Measurements from ENCODE around the gene ADM2. TPM values are rescaled to one million over a fixed set of nuclear protein-coding genes. Genes with fewer than 3 reads are reported as not detected.
A peak's percentile ranks its signal among the peaks of the same experiment; 100 is the strongest.

ADM2 gene
- total RNA-seq, 1 donor, result 9.4 TPM

- Histone ChIP-seq H3K36me3 (ENCODE audit: insufficient read depth, low read length) (no peaks in the 10 kb centered on the region), H3K27me3 (ENCODE audit: insufficient read depth, low read length) (no peaks in the 10 kb centered on the region), H3K79me2 (ENCODE audit: insufficient read depth, low read length) (peaks cover 65% of the 10 kb centered on the region), H4K20me1 (ENCODE audit: insufficient read depth, low read length) (peaks cover 60% of the 10 kb centered on the region), H3K27ac (ENCODE audit: low read depth, low read length) (peak overlapping the region; percentile 63), H3K4me1 (ENCODE audit: insufficient read depth, low read length) (peaks cover 18% of the 10 kb centered on the region), H3K9me3 (ENCODE audit: low read depth, low read length) (no peaks in the 10 kb centered on the region), H2AFZ (ENCODE audit: low read length) (no peak overlapping the region), H3K4me2 (ENCODE audit: insufficient read depth, low read length) (peak overlapping the region; percentile 94), H3K4me3 (ENCODE audit: insufficient read depth, low read length) (no peak overlapping the region)
- no peak for DNase-seq (ENCODE audit: insufficient read length, low spot score, missing footprints)
- TF ChIP-seq, protein P1, sequence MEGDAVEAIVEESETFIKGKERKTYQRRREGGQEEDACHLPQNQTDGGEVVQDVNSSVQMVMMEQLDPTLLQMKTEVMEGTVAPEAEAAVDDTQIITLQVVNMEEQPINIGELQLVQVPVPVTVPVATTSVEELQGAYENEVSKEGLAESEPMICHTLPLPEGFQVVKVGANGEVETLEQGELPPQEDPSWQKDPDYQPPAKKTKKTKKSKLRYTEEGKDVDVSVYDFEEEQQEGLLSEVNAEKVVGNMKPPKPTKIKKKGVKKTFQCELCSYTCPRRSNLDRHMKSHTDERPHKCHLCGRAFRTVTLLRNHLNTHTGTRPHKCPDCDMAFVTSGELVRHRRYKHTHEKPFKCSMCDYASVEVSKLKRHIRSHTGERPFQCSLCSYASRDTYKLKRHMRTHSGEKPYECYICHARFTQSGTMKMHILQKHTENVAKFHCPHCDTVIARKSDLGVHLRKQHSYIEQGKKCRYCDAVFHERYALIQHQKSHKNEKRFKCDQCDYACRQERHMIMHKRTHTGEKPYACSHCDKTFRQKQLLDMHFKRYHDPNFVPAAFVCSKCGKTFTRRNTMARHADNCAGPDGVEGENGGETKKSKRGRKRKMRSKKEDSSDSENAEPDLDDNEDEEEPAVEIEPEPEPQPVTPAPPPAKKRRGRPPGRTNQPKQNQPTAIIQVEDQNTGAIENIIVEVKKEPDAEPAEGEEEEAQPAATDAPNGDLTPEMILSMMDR (IDR thresholded peaks at IDR 0.05; ENCODE audit: extremely low read depth, low read depth, low read length), result peak; percentile 20
Measured at GRCh38 chr22:50473088-50473487, 8.3 kb upstream of the ADM2 start.

- Histone ChIP-seq H3K36me3 (ENCODE audit: insufficient read depth, low read length) (no peaks in the 10 kb centered on the region), H3K79me2 (ENCODE audit: insufficient read depth, low read length) (peaks cover 55% of the 10 kb centered on the region), H2AFZ (ENCODE audit: low read length) (peak overlapping the region; percentile 47), H4K20me1 (ENCODE audit: insufficient read depth, low read length) (peaks cover 52% of the 10 kb centered on the region), H3K4me2 (ENCODE audit: insufficient read depth, low read length) (peak overlapping the region; percentile 94), H3K9me3 (ENCODE audit: low read depth, low read length) (no peaks in the 10 kb centered on the region), H3K4me3 (ENCODE audit: insufficient read depth, low read length) (peak overlapping the region; percentile 81), H3K4me1 (ENCODE audit: insufficient read depth, low read length) (peaks cover 18% of the 10 kb centered on the region), H3K27ac (ENCODE audit: low read depth, low read length) (peak overlapping the region; percentile 63), H3K27me3 (ENCODE audit: insufficient read depth, low read length) (no peaks in the 10 kb centered on the region)
- peak; percentile 99 for DNase-seq (ENCODE audit: insufficient read length, low spot score, missing footprints)
- TF ChIP-seq, protein P1 (IDR thresholded peaks at IDR 0.05; ENCODE audit: extremely low read depth, low read depth, low read length), result no peak
Measured at GRCh38 chr22:50473855-50474671, 7.3 kb upstream of the ADM2 start.

DNA sequence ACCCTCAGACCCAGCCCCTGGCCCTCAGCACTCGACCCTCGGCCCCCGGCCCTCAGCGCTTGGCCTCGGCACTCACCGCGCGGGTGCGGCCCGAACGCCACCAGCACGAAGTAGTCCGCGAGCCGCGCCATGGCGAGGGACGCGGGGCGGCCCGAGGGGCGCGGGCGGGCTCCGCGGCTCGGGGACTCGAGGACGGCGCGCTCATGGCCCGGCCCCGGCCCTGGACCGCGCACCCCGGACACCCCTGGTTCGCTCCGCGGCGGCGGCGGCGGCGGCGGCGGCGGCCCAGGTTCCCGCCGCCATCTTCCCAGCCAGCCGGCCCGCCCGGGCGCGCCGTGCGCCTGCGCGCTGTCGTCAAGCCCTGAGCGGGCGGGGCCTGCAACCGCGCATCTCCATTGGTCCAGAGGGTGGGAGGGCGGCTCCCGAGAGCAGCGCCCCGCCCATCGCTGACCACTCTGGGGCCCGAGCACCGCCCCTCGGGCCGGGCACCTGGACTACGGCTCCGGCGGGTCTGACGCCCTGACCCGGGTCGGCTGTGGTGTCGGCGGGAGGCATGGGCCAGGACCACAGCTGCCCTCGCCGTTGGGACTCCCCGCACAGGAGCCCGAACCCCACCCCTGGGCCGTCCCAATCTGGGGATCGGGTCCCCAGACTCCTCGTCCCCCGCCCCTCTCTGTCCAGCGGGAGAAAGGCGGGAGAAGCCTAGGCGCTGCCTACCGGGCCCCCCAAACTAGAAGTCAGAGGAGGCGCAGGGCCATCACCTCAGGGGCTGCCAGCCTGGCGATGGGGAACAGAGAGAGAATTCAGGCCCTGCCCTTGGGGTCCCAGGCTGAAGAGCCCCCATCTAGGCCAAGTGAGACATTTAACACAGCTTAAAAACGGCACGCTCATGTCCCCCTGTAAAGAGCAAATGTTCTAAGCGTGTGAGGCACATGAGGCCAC, 6.4 kb upstream of the ADM2 start, which contains the start of gene SBF1:
Gene SBF1 (minus strand): TSS at position 326 of the 942 bp plus-strand sequence. CDS start 195 bp downstream, at position 131.
- TF ChIP-seq, protein P1 (IDR thresholded peaks at IDR 0.05; ENCODE audit: extremely low read depth, low read depth, low read length), result no peak
- Histone ChIP-seq H3K27ac (ENCODE audit: low read depth, low read length) (peak within 1 kb of the TSS; percentile 63), H4K20me1 (ENCODE audit: insufficient read depth, low read length) (peaks cover 42% of the 10 kb centered on the region), H3K79me2 (ENCODE audit: insufficient read depth, low read length) (peaks cover 46% of the 10 kb centered on the region), H3K27me3 (ENCODE audit: insufficient read depth, low read length) (peaks cover under 1% of the 10 kb centered on the region), H2AFZ (ENCODE audit: low read length) (peak within 1 kb of the TSS; percentile 93), H3K4me3 (ENCODE audit: insufficient read depth, low read length) (peak within 1 kb of the TSS; percentile 81), H3K4me2 (ENCODE audit: insufficient read depth, low read length) (peak within 1 kb of the TSS; percentile 94), H3K4me1 (ENCODE audit: insufficient read depth, low read length) (peaks cover 18% of the 10 kb centered on the region), H3K36me3 (ENCODE audit: insufficient read depth, low read length) (no peaks in the 10 kb centered on the region), H3K9me3 (ENCODE audit: low read depth, low read length) (no peaks in the 10 kb centered on the region)
- DNase-seq (ENCODE audit: insufficient read length, low spot score, missing footprints), result peak; percentile 100
